RWPE2 (cell line): Measurements from ENCODE around the gene SLC39A7.

Experiments
- ATAC-seq: fragments of 200-7000 bp; cut with Tn5 transposase; 3 replicates; pipeline ENCODE4 v1.9.1; 2021; ENCODE audit warnings: low read depth
- DNase-seq: peaks from one replicate; pipeline ENCODE4 v3.0.0-alpha.2; 2020; ENCODE audit warnings: low spot score
- H3K27ac ChIP-seq: fragments of 450-650 bp; 2 replicates; pipeline ENCODE4 v1.5.1; 2017; ENCODE audit warnings: mild to moderate bottlenecking; ENCODE audit not compliant: poor library complexity, severe bottlenecking
- H3K27me3 ChIP-seq: fragments of 250-450 bp; sonication (Bioruptor Pico); 2 replicates; pipeline ENCODE4 v1.5.1; 2021; ENCODE audit warnings: mild to moderate bottlenecking, moderate library complexity; ENCODE audit not compliant: insufficient read depth, poor library complexity, severe bottlenecking
- H3K36me3 ChIP-seq: fragments of 250-450 bp; sonication (Bioruptor Pico); 2 replicates; pipeline ENCODE4 v1.5.1; 2020; ENCODE audit warnings: low read depth, mild to moderate bottlenecking, moderate library complexity
- H3K4me1 ChIP-seq: fragments of 250-450 bp; sonication (Bioruptor Pico); 2 replicates; pipeline ENCODE4 v1.5.1; 2021; ENCODE audit warnings: mild to moderate bottlenecking, moderate library complexity; ENCODE audit not compliant: insufficient read depth, poor library complexity, severe bottlenecking
- H3K4me3 ChIP-seq: fragments of 250-450 bp; sonication (Bioruptor Pico); 2 replicates; pipeline ENCODE4 v1.5.1; 2021; ENCODE audit warnings: mild to moderate bottlenecking, moderate library complexity; ENCODE audit not compliant: severe bottlenecking
- H3K9me3 ChIP-seq: fragments of 250-450 bp; sonication (Bioruptor Pico); 2 replicates; pipeline ENCODE4 v1.5.1; 2021; ENCODE audit warnings: mild to moderate bottlenecking, moderate library complexity; ENCODE audit not compliant: severe bottlenecking
- CTCF ChIP-seq: fragments of 450-650 bp; IDR thresholded peaks from one replicate; pipeline ENCODE4 v1.5.1; 2017; ENCODE audit warnings: mild to moderate bottlenecking, moderate library complexity; ENCODE audit not compliant: poor library complexity, severe bottlenecking

Gene SLC39A7

DNA sequence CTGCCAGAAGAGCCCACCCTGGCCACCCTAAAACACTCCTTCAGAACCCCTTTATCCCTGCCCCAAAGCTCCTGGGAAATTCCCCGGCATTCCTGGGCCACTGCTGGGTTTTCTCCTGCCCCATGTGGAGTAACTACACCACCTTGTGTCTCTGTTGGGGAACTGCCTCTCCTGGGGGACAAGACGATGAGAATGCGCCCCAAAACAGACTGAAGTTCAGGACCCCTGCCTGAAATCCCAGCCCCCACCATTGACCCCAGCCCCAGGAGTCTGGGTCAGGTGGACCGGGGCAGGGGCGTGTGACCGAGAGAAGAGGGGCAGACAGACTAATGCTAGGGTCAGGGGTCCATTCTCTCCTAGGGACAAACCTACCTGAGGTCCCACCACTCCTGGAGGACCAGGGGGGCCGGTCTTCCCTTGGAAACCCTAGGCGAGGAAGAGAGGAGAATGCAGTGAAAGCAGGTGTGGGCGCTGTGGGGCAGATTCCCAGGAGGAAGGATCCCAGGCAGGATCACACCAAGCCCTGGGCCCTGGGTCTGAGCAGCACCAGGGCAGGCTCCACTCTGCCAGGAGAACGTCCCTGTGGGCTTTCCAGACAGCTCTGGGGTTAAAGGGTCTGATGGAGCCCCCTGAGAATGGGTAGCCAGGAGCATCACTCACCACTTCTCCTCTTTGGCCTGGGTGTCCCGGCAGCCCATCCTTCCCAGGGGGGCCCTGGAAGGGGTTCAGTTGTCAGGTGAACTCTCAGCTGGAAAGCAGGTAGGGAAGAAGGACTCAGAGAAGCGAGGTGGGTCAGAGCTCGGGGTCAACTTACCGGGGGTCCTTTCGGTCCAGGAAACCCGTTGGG is 27.8 kb upstream of the SLC39A7 start:
- H3K4me1 ChIP-seq: no peaks in the 10 kb centered on the region
- H3K27ac ChIP-seq: no peak overlapping the region
- H3K4me3 ChIP-seq: no peak overlapping the region
- no peaks in the 10 kb centered on the region for H3K9me3 ChIP-seq
- H3K27me3 ChIP-seq: no peaks in the 10 kb centered on the region
- peak; percentile 59 for TF ChIP-seq CTCF
- ATAC-seq: peak; percentile 59
- no peaks in the 10 kb centered on the region for H3K36me3 ChIP-seq
- peak; percentile 38 for DNase-seq

GRCh38 chr6:33173535-33174180 is 27.0 kb upstream of the SLC39A7 start:
- H3K27me3 ChIP-seq: no peaks in the 10 kb centered on the region
- no peak for TF ChIP-seq CTCF
- no peaks in the 10 kb centered on the region for H3K36me3 ChIP-seq
- no peaks in the 10 kb centered on the region for H3K9me3 ChIP-seq
- no peak for ATAC-seq
- H3K4me3 ChIP-seq: no peak overlapping the region
- peak; percentile 37 for DNase-seq
- no peaks in the 10 kb centered on the region for H3K4me1 ChIP-seq
- H3K27ac ChIP-seq: no peak overlapping the region

GRCh38 chr6:33174784-33175183 is 25.9 kb upstream of the SLC39A7 start:
- peak; percentile 43 for DNase-seq
- Histone ChIP-seq H3K4me3 (no peak overlapping the region), H3K36me3 (no peaks in the 10 kb centered on the region), H3K9me3 (no peaks in the 10 kb centered on the region), H3K27me3 (no peaks in the 10 kb centered on the region), H3K4me1 (no peaks in the 10 kb centered on the region), H3K27ac (no peak overlapping the region)
- no peak for TF ChIP-seq CTCF
- no peak for ATAC-seq

DNA sequence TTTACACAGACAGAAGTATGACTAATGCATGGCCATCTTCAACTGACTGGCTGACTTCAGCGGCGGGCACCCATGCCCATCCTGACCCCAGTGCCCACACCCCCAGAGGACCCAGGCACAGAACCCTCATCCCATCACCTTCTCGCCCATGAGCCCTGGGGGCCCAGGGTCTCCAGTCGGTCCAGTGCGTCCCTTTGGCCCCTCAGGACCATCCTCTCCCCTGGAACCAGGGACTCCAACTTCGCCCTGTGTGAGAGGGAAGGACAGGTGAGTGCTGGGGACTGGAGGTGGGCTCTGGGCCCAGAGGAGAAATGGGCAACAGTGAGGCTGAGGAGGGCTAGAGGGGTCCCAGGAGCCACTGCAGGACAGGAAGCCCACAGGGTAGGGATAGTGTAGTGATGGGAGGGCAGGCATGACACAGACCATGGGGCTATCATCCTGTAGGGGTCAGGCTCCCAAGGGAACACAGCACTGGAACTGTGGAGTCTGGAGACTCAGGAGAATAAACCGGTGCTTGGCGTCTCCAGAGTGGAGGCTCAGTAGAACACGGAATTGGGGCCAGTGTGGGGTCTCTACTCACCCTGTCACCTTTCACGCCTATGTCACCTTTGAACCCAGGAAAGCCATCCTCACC is 25.1 kb upstream of the SLC39A7 start:
- no peaks in the 10 kb centered on the region for H3K36me3 ChIP-seq
- no peaks in the 10 kb centered on the region for H3K4me1 ChIP-seq
- peak; percentile 29 for DNase-seq
- H3K27me3 ChIP-seq: no peaks in the 10 kb centered on the region
- H3K27ac ChIP-seq: no peak overlapping the region
- no peak overlapping the region for H3K4me3 ChIP-seq
- H3K9me3 ChIP-seq: no peaks in the 10 kb centered on the region
- TF ChIP-seq CTCF: no peak
- ATAC-seq: 0 out of 3 replicates have a peak, but pooled peaks have one; percentile 26
